Right lobe of liver (tissue), 6 donors: ENCODE results near the gene TRIM63. TPM values are rescaled to one million over a fixed set of nuclear protein-coding genes. Genes with fewer than 3 reads are reported as not detected.
"Not testable (repeated sequence)": the region's sequence is repeated elsewhere in the genome, so short reads cannot be mapped to it uniquely, and the experiment has no call there.

ENCODE experiments used
- ATAC-seq, 4 donors: fragments of 200-7000 bp; cut with Tn5 transposase; one replicate each; pipeline ENCODE4 v1.9.1; 2020; ENCODE audit warnings: mild to moderate bottlenecking in 4 of 4, moderate library complexity in 4 of 4
- DNase-seq, 3 donors: peaks; one replicate each; pipeline ENCODE4 v3.0.0-alpha.2; 2020
- H3K27ac ChIP-seq, 3 donors: fragments of 200-600 bp; one replicate each; pipeline ENCODE4 v1.8.0; 2022
- H3K27me3 ChIP-seq, 2 donors: fragments of 200-600 bp; one replicate each; pipeline ENCODE4 v1.8.0; 2022
- H3K36me3 ChIP-seq, 4 donors: fragments of 200-600 bp; sonication (generic) in 1 of 4; one replicate each; pipeline versions ENCODE4 v1.5.1 to v1.8.0; 2017 to 2022; ENCODE audit warnings: control low read depth in 1 of 4
- H3K4me1 ChIP-seq, 4 donors: fragments of 200-600 bp; sonication (generic) in 1 of 4; one replicate each; pipeline versions ENCODE4 v1.5.1 to v1.8.0; 2017 to 2022; ENCODE audit warnings: control low read depth in 1 of 4
- H3K4me3 ChIP-seq, 3 donors: fragments of 200-600 bp; one replicate each; pipeline ENCODE4 v1.8.0; 2022
- H3K9me3 ChIP-seq, 4 donors: fragments of 200-600 bp; sonication (generic) in 1 of 4; one replicate each; pipeline versions ENCODE4 v1.5.1 to v1.8.0; 2017 to 2022; ENCODE audit warnings: control low read depth in 1 of 4
- POLR2A ChIP-seq: fragments of 450-650 bp; IDR thresholded peaks from one replicate; pipeline ENCODE4 v1.6.1; 2017; ENCODE audit warnings: antibody characterized with exemption, mild to moderate bottlenecking
- WGBS: methylation state at CpG from one replicate; pipeline ENCODE4 v1.1.6; 2018; ENCODE audit warnings: low coverage, low lambda C conversion rate; ENCODE audit not compliant: insufficient coverage; ENCODE audit errors: missing lambda C conversion rate; 5-methylcytosine and 5-hydroxymethylcytosine counted together
- intact Hi-C, 2 donors: fragments of 100-400 bp; cut with DNase I; formaldehyde crosslinking; loops; one replicate each; pipeline versions ENCODE4 v1.11.2 to v1.14.1; 2022
- total RNA-seq, 6 experiments: library from RNA; depleted of rRNA in 2 of 6; stranded (reverse); fragments of >200 nt in 2 of 6; fragmentation: NEBNext Ultra II Directional in 3 of 6; extraction: Animal tissue kit (Norgen Biotek cat#: 25700) in 3 of 6; gene quantifications; one replicate each; pipeline versions ENCODE4 v1.1.0 to v1.2.4, GENCODE V29; 2016 to 2023
- TF ChIP-seq, protein P1 (sequence below), 4 donors: fragments of 200-600 bp in 3 of 4; fragments of 450-650 bp in 1 of 4; IDR thresholded peaks; one replicate each; pipeline versions ENCODE4 v1.5.1 to v1.8.0; 2016 to 2022; ENCODE audit warnings: antibody characterized with exemption in 4 of 4, mild to moderate bottlenecking in 2 of 4
- donor health status: DM: no; HTN: yes; CAD: no.
- donor health status: DM: no; HTN: no; CAD: no.
- donor health status: DM: no; HTN: no; CAD: no.
- donor health status: DM: no; HTN: yes; CAD: no.
- donor health status: DM: no; HTN: yes; CAD: no.

Gene TRIM63
- total RNA-seq, 6 experiments from 2014 or later = 0.18 to 3.5 (median 0.49) TPM; not detected in 3

- 0% methylated on average over 5 of the region's 85 CpGs for WGBS
- TF ChIP-seq, protein P1, sequence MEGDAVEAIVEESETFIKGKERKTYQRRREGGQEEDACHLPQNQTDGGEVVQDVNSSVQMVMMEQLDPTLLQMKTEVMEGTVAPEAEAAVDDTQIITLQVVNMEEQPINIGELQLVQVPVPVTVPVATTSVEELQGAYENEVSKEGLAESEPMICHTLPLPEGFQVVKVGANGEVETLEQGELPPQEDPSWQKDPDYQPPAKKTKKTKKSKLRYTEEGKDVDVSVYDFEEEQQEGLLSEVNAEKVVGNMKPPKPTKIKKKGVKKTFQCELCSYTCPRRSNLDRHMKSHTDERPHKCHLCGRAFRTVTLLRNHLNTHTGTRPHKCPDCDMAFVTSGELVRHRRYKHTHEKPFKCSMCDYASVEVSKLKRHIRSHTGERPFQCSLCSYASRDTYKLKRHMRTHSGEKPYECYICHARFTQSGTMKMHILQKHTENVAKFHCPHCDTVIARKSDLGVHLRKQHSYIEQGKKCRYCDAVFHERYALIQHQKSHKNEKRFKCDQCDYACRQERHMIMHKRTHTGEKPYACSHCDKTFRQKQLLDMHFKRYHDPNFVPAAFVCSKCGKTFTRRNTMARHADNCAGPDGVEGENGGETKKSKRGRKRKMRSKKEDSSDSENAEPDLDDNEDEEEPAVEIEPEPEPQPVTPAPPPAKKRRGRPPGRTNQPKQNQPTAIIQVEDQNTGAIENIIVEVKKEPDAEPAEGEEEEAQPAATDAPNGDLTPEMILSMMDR (IDR thresholded peaks at IDR 0.05) = no peak
- TF ChIP-seq POLR2A = peak; percentile 15
- Histone ChIP-seq H3K27ac (peak overlapping the region; percentile 81 to 97 (median 89)), H3K27me3 (no peaks in the 10 kb centered on the region), H3K36me3 (peaks cover 0 to 7% (median 0%) of the 10 kb centered on the region in 4 donors), H3K9me3 (no peaks in the 10 kb centered on the region), H3K4me1 (peaks cover 5 to 38% (median 17%) of the 10 kb centered on the region in 4 donors), H3K4me3 (peak overlapping the region; percentile 100)
- DNase-seq = peak; percentile 84 to 89 (median 87)
- intact Hi-C loops = no loop called here
- ATAC-seq = peak; percentile 62 to 76 (median 66)
Measured at GRCh38 chr1:26110731-26111529, 43.5 kb upstream of the TRIM63 start.

DNA sequence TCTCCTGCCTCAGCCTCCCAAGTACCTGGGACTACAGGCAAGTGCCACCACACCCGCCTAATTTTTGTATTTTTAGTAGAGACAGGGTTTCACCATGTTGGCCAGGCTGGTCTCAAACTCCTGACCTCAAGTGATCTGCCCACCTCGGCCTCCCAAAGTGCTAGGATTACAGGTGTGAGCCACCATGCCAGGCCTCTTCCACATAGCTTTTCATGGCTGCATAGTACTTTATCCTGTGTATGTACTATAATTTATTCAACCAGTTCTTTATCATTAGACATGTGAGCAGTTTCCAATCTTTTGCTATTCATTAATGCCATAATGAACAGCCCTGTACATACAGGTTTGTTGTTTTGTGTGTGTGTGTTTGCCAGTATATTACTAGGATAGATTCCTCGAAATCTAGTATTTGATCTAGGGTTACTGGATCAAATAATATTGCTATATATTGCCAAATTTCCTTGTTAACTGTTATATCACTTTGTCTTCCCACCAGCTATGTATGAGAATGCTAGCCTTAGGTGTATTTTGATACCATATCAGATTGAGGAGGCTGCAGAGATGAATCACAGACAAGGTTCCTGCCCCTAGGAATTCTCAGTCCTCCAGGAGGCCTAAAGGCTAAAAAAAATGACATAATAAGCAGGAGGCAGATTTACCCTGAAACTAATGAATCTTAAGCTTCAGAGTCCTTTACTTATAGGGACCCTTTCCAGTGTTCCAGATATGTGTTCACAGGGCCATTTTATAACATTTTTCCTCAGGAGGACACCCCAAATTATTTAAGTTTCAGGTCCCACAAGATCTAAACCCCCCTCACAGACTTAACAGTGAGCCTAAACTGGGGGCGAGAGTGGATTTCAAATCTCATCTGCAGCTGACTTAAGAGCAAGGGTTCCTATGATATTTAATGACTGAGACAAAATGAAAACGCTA, 42.1 kb upstream of the TRIM63 start:
- ATAC-seq (no peak), DNase-seq (no peak)
- Histone ChIP-seq H3K27ac (no peak overlapping the region), H3K4me3 (no peak overlapping the region), H3K4me1 (peaks cover 5 to 28% (median 13%) of the 10 kb centered on the region in 4 donors), H3K36me3 (no peaks in the 10 kb centered on the region), H3K9me3 (no peaks in the 10 kb centered on the region), H3K27me3 (no peaks in the 10 kb centered on the region)
- 75% methylated on average over 5 of the region's 5 CpGs for WGBS
- intact Hi-C loops = no loop called here
- TF ChIP-seq POLR2A = no peak
- TF ChIP-seq, protein P1 (IDR thresholded peaks at IDR 0.05) = no peak

DNA sequence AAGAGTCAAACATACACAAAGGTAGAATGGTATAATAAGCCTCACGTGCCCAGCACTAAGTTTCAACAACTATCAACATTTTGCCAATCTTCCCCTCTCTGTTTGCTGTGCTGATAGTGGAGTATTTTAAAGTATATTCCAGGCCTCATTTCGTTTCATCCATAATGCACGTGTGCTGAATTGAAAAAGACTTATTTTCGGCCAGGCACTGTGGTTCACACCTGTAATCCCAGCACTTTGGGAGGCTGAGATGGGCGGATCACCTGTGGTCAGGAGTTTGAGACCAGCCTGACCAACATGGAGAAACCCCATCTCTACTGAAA, 37.8 kb upstream of the TRIM63 start:
- intact Hi-C loops, DNase-seq, H3K36me3 ChIP-seq, H3K27me3 ChIP-seq, H3K27ac ChIP-seq, H3K4me1 ChIP-seq, H3K4me3 ChIP-seq, H3K9me3 ChIP-seq, ATAC-seq: not testable (repeated sequence)
- WGBS = 37% methylated on average over 5 of the region's 5 CpGs

DNA sequence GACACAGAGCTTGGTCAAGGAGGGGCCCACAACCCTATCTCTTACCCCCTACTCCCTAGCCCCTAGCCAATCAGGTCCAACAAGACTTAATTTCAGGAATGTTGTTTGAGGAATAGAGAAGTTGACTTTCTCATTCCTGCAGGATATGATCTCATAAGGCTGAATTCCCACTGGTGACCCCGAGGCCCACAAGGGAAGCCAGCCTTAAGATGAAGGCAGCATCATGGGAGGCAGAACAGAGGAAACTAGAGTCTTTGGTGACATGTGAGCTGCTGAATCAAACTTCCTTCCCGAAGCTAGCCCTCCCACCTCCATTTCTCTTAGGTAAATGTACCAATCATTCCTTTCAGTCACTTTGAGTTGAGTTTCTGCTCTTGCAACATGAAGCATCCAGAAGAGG, 35.1 kb upstream of the TRIM63 start:
- H3K4me1 ChIP-seq = no peaks in the 10 kb centered on the region
- no peaks in the 10 kb centered on the region for H3K27me3 ChIP-seq
- intact Hi-C loops = loop anchor here (5.0 kb wide), 1 partner anchor 45 kb away; no protein-coding TSS in a partner anchor
- DNase-seq = peak in 1 of 3 donors; percentile 7
- no peaks in the 10 kb centered on the region for H3K36me3 ChIP-seq
- 11% methylated on average over 1 of the region's 2 CpGs for WGBS
- H3K9me3 ChIP-seq = no peaks in the 10 kb centered on the region
- H3K4me3 ChIP-seq = no peak overlapping the region
- H3K27ac ChIP-seq = no peak overlapping the region
- TF ChIP-seq POLR2A = no peak
- TF ChIP-seq, protein P1 (IDR thresholded peaks at IDR 0.05) = no peak
- no peak for ATAC-seq

GRCh38 chr1:26102119-26102518, 34.7 kb upstream of the TRIM63 start:
- TF ChIP-seq POLR2A = no peak
- TF ChIP-seq, protein P1 (IDR thresholded peaks at IDR 0.05) = no peak
- intact Hi-C loops = loop anchor here (5.0 kb wide), 1 partner anchor 45 kb away; no protein-coding TSS in a partner anchor
- Histone ChIP-seq H3K4me3 (no peak overlapping the region), H3K36me3 (no peaks in the 10 kb centered on the region), H3K9me3 (no peaks in the 10 kb centered on the region), H3K4me1 (no peaks in the 10 kb centered on the region), H3K27ac (no peak overlapping the region), H3K27me3 (no peaks in the 10 kb centered on the region)
- 71% methylated on average over 3 of the region's 3 CpGs for WGBS
- no peak for ATAC-seq
- no peak for DNase-seq

DNA sequence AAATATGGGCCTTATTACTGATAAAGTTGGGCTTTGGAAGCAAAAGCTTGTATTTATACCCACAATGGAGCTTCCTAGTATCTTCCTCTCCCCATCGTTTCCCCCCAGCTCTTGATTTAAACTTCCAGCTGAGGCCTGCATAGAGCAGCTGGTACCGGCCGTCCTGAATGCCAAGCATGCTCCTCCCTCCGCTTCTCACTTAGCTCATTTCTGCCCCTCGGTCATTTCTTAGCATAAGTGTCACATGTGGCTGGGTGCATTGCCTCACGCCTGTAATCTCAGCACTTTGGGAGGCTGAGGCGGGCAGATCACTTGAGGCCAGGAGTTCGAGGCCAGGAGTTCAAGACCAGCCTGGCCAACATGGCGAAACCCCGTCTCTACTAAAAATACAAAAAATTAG, 32.8 kb upstream of the TRIM63 start:
- ATAC-seq, H3K36me3 ChIP-seq, H3K4me1 ChIP-seq, DNase-seq, H3K4me3 ChIP-seq, H3K27me3 ChIP-seq, H3K27ac ChIP-seq, H3K9me3 ChIP-seq: not testable (repeated sequence)
- WGBS = 64% methylated on average over 8 of the region's 10 CpGs
- intact Hi-C loops = loop anchor here (5.0 kb wide), 1 partner anchor 47 kb away; no protein-coding TSS in a partner anchor
